GM12891 (cell line): Measurements from ENCODE around the gene COL2A1.

Source experiments
- POLR2AphosphoS5 ChIP-seq: IDR thresholded peaks from 2 replicates; pipeline ENCODE4 v1.6.1; 2011; ENCODE audit warnings: low read depth, low read length, control low read depth
- TAF1 ChIP-seq: IDR thresholded peaks from 2 replicates; pipeline ENCODE4 v1.6.1; 2011; ENCODE audit warnings: low read depth, low read length, control low read depth

GRCh38 chr12:47947341-47947740 lies 56.9 kb downstream of the COL2A1 start:
- TF ChIP-seq TAF1 = no peak
- TF ChIP-seq POLR2AphosphoS5 = no peak
